ENCODE results near the gene MRGPRF. TPM values are rescaled to one million over a fixed set of nuclear protein-coding genes. Genes with fewer than 3 reads are reported as not detected.

MRGPRF gene
- total RNA-seq, 1 experiment from 2014 or later = not detected

DNA sequence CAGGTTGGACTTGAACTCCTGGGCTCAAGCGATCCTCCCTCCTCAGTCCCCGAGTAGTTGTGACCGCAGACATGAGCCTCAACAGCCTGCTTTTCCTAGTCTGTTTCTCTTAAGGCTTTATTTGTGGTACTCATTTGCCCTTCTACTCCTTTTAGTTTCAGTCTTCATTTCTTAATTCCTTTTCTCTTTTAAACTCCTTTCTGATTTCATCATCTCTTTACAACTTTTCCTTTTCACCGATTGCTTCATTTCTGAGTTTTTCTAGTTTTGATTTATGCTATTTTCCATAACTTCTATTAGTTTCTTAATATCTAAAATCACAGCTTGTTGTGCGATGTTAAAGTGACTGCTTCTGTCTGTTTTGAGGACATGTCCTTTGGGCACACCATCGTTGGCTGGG, 17.3 kb upstream of the MRGPRF start:
- no peak for DNase-seq (ENCODE audit: extremely low read depth, low read depth)

DNA sequence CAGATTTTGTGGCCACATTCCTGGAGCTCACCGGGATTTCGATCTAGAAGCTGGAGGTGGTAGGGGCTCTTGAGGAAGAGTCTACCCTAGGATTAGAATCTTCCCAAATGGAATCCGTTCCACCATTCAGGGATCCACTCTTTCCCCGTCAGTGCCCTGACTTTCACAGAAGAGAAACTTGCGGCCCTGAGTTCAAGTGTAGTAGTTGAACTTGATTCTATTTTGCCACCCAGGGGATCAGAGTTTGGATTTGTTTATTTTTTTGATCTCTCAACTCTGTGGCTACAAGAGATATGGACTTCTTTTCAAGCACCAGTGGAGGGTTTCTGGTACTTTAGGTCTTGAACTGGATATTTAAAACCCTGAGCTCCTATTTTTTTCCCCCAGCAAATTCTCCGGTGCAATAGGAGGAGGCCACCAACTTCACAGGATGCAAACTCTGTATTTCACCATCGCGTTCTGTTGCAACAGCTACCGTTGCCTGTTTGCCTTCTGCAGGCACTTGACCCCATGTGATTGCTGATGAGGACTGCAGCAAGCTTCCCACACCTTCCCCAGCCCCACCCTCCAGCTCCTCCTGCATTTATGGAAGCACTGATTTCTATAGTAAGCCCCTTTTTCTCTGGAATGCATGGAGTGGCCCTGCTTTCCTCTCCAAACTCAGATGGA, 14.8 kb upstream of the MRGPRF start:
- DNase-seq (ENCODE audit: extremely low read depth, low read depth) = no peak

DNA sequence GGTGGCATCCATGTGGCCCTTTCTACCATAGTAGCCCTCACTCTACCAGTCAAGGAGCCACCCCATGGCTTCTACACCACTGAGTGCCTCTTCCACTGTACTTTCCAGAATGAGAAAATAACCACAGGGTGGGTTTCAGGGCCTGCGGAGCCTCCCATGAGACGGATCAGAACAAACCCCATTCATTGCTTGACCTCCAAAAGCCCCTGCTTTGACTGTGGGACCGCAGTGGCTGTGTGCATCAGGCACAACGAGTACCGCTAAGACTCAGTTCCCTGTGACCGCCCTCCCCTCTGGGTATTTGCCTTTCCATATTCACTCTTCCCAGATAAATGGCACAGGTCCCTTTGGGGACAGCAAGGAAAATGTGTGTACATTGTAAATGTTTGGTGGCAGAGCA, 11.5 kb upstream of the MRGPRF start:
- DNase-seq (ENCODE audit: extremely low read depth, low read depth) = no peak

DNA sequence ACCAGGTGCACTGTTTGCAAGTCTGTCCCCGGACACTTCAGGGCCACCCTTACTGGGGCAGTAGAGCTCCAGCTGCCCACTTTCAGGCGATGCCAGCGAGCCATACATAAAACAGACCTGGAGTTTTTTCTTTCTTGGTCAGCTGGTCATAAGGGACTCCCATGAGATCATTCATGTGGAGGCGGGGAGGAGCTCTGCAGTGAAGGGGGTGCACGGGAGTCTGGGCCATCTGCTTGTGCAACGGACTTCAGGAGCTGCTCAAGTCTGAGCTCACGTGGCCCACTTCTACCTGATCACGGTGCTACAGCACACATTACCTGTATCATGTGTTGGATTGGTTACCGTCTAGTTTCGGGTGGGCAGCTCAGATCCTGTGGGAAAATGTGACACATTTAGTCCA, 9.2 kb upstream of the MRGPRF start:
- no peak for DNase-seq (ENCODE audit: extremely low read depth, low read depth)

DNA sequence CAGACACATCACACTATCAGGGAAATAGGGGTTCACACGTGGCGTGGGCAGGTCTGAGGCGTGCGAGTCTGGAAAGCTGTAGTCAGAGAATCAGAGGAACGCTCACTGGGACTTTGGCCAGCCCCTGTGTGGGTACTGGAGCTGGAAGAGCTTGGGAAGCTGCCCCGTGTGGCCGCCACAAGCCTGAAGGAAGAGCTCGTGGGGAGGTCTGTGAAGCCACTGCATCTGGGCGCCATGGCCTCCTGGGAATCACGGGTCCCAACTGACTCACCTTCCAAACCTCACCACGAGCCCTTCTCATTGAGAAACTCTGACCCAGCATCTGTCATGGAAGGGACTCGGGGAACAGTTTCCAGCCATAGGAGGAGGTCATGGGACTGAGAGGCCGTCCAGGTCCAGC, 5.9 kb upstream of the MRGPRF start:
- DNase-seq (ENCODE audit: extremely low read depth, low read depth) = no peak

DNA sequence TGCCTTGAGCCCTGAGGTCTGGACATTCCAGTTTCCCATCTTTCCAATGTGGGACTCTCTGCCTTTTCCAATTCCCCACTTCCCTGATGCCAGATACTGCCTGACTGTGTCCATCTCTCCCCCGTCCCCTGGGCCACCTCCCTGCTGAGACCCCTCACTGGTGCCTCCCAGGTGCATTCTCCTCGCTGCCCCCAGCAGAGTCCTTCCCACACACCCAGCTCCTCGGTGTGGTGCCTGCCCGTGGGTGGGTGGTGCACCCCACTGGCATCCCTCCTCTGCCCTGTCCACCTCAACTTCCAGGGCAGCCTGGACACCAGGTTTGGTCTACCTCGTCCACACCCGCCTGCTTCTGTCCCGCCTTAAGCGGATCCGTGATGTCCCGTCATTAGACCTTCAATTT, 4.9 kb upstream of the MRGPRF start:
- no peak for DNase-seq (ENCODE audit: extremely low read depth, low read depth)

DNA sequence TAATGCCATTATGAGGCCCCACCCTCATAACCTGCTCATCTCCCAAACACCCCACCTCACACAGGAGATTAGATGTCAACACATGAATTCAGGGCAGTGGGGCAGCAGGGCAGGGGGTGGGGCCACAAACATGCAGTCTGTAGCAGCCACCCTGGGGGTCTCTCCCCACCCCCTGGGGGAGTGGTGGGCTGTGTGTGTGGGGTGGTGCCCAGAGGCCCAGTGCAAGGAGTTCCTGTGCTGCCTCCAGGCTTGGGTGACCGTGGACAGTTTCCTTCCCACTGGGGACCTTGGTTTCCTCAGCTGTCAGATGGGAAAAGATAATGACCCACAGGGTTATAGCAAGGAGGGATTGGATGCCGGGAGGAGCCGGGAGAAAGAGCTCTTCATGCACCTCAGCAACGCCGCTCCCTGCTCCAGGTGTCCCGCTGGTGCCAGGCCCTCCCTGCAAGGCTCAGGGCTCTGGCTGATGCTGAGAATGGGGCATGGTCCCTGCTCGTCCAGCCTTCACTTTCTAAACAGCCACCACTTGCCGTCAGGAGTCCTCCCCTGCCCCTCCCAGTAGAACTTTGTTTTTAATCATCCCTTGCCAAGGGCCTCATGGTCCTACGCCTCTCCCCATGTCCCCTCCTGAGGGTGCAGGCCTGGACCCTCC, 2.0 kb upstream of the MRGPRF start:
- no peak for DNase-seq (ENCODE audit: extremely low read depth, low read depth)

DNA sequence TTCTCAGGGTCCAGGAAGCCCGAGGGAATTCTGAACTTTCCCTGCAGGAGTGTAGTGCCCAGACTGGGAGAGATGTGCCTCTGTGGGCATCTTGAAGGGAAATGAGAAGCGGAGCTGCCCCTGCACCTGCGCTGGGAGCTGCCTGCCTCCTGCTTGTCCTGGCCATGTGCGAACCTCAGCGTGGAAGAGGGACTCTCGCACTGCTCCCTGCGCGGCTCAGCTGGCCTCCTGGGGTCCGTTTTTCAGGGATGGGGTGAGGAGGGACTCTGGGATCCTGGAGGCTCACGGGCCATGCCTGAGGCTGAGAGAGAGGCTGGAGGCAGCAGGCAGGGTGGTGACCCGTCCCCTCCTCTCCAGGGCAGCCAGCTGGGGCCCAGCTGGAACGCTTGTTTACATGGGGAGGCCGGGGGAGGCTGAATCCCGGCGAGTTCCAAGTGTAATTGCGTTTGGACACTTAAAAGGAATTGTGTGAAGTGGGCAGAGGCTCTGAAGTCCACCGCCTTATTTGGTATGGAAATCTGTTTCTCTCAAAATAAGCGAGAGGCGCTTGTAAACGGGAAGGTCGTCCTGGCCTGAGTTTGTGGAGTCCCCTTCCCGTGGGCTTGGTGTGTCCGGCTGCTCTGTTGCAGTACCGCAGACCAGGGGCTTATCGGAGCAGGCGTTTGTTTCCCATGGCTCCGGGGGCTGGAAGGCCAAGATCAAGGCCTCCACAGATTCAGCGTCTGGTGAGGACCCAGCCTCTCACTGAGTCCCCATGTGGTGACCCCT, 1.2 kb upstream of the MRGPRF start:
- DNase-seq (ENCODE audit: extremely low read depth, low read depth) = no peak

DNA sequence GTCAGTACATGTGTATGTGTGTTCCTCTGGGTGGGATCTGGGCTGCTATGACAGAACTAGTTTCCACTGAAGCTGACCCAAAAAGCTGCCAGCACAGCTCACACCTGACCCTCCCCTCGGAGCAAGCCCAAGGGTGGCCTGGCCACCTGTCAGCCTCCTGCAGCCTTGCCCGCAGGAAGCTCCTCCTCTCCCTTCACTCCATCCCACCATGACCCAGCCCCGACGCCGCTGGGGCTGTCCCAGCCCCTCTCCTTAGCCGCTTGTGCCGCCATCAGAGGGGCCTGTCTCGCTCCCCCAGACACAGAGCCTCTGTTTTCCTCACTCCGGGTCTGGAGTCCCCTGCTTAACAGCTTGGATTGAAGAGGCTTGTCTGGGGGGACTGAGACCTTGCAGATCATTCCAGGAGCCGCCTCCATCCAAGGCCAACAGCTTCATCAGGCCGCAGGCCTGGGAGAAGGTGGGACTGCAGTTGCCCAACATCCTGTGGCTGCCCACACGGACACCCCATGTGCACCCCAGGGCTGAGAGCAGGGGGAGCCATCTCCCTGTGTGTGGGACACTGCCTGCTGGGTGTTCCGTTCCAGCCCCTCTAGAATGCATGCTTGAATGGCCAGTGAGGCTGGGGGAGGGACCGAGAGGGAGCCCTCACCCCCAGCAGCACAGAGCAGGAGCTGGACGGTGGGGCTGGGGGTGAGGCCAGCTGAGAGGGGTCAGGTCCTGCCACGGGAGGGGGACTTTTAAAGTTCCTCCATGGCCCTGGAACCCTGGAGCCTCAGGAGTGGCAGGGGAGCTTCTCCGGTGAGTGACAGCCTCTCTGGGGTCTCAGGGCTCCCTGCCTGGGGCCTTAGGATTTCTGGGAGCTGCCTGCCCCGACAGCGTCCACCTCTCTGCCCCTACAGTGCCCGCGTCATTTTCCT, 696 bp downstream of the MRGPRF start:
- no peak for DNase-seq (ENCODE audit: extremely low read depth, low read depth)

DNA sequence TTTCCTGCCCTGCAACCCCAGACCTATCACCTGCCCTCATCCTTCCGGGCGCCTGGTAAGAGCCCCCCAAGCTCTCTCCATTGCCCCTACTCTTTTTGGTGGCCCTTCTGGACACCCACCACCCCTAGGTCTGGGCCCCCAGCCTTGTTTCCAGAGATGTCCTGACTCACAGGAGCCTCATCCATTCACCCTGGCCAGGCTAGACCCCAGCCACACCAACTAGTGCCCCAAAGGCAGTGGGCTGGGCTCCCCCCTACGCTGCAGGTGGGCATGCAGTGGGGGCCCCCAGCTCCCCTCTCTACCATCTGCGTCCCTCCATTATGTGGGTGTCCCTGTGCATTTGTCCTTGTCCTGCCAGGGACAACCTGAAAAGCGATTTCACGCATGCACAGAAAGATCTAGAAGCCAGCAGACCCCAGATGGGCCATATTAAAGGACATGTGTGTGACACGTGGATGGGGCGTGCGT, 1.4 kb downstream of the MRGPRF start:
- no peak for DNase-seq (ENCODE audit: extremely low read depth, low read depth)

DNA sequence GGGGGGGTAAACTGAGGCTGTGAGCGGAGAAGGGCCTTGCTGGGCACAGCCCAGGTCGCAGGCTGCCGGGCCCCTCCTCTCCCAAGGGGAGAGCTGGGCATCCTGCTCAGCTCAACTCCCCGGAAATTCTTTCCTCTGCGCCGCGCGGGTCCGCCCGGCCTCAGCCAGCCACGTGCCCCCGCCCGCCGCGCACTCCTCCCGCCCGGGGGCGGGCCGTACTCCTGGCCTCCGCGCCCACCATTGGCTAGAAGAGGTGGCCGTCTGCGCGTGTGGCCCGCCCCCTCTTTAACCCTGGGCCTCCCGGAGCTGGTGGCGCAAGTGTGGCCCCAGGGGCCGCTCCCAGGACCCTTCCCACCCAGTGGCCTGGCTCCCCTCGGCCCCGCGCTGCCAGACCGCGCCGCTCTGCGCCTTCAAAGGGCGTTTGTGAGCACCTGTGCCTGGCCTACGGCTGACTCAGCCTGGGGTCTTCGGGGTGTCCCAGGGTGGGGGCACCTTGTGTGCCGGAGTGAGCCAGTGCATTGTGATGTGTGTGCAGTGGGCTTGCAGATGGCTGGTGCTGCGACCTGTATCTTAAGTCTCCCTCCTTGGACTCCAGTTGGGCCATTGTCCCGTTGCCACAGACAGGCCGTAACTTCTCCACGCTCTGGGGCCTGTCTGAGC, 2.0 kb downstream of the MRGPRF start:
- DNase-seq (ENCODE audit: extremely low read depth, low read depth) = peak; percentile 19

DNA sequence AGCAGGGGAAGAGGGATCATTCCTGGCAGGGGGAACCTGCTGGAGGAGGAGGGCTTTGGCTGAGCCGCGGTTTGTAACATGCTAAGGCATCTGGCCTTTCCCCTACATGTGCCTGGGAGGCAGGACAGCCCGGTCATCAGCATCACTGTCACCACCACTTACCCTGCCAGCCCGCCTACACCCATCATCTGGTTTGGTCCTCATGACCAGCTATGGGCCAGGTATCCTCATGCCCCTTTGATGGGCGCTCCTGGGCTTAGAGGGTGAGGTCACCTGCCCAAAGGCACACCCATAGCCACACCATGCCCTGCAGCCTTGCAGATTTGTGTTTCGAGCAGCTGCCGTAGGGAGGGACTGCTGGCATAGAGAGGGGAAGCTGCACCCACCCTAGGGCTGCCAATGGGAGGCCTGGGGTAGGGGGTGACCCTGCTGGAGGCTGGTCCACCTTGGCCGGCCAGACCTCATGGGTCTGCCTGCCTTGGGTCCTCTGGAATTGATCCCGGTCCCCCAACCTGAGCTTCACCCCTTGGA, 2.6 kb downstream of the MRGPRF start:
- DNase-seq (ENCODE audit: extremely low read depth, low read depth) = no peak

DNA sequence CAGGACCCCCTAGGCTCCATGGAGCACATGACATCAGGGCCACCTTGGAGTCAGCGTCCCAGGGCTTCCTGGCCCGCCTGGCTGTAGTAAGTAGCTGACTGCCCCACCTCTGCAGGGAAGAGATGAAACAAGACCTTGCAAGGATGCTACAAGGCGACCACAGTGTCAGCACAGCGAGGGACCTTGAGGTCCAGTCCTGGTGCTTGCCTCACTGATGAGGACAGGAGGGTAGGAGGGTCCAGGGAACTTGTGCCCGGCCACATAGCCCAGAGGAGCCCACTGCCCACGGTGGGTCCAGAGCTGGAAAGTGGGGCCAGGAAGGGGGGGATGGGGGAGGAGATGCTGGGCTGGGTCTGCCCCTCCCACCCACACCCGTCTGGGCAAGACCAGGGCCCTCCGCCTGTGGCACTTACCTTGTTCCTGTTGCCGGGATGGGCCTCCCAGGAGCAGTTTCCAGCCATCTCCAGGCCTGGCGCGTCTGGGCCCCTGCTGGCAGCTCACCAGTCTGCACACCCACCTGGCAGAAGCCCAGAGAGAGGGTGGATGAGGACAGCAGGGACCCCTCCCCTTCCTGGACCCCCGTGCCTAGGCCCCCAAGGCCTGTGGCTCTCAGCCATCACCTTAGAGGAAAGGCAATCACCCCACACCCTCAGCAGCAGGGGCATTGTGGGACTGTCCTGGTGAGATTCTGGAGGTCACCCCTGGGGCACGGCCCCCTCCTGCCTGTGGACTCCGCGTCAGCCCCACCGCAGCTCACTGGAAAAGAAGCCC, 3.4 kb downstream of the MRGPRF start:
- DNase-seq (ENCODE audit: extremely low read depth, low read depth) = no peak

DNA sequence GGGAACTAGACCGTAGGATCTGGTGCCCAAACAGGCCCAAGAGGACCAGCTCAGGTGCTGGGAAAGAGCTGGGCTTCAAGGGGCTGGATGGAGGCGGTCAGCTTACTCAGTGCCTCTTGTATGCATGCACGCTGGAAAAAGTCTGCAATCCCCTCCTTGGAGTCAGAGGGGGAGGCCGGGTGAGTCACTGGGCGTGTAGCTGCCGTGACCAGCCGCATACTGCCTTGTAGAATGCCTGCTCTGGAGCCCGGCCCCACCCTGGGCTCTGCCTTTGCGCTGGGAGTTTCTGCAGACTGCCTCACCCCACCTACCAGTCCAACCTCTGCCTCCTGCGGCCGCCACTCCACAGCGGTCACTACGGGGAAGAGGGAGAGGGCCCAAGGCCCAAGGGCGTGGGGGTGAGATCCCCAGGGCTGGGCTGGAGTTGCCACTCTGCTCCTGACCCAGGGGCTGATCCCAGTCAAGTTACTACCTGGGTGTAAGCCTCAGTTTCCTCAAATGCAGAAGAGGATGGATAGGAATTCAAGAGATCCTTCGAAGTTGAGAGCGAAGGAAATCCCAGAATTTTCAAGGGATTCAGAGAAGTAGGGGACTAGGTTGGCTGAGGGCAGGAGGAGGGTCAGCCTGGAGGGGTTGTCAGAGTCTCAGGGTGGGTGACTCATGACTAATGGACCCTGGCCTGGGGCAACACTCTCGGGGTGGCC, 4.2 kb downstream of the MRGPRF start:
- peak; percentile 33 for DNase-seq (ENCODE audit: extremely low read depth, low read depth)

DNA sequence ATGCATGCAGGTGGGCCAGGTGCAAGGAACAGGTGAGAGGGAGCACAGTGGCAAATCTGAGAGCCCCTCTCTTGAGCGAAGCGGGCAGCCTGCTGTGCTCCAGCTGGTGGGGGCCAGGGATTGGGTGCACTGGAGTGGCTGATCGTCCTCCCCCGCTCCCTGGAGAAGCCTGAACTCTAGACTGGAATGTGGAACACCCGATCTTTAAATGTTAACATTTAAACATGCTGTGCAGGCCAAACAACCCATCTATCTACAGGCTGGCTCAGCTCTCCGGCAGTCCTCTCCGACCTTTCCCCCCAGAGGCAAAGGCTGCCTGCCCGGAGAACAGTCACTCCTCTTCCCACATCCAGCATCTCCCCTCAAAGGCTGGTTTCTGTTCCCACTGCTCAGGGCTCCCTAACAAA, 5.1 kb downstream of the MRGPRF start:
- no peak for DNase-seq (ENCODE audit: extremely low read depth, low read depth)

DNA sequence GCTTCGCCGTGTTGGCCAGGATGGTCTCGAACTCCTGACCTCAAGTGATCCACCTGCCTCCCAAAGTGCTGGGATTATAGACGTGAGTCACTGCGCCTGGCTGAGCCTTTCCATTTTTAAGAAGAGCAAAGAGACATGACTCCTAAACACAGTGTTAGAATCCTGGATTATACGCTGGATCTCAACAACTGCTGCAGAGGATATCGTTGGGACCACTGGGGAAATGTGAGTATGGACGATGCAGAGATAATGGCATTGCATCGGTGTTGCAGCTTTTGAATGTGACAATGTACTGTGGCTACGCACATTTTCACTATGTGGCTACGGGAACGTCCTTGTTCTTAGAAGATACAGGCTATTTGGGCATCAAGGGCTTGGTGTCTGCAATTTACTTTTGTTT, 6.2 kb downstream of the MRGPRF start:
- DNase-seq (ENCODE audit: extremely low read depth, low read depth) = no peak

DNA sequence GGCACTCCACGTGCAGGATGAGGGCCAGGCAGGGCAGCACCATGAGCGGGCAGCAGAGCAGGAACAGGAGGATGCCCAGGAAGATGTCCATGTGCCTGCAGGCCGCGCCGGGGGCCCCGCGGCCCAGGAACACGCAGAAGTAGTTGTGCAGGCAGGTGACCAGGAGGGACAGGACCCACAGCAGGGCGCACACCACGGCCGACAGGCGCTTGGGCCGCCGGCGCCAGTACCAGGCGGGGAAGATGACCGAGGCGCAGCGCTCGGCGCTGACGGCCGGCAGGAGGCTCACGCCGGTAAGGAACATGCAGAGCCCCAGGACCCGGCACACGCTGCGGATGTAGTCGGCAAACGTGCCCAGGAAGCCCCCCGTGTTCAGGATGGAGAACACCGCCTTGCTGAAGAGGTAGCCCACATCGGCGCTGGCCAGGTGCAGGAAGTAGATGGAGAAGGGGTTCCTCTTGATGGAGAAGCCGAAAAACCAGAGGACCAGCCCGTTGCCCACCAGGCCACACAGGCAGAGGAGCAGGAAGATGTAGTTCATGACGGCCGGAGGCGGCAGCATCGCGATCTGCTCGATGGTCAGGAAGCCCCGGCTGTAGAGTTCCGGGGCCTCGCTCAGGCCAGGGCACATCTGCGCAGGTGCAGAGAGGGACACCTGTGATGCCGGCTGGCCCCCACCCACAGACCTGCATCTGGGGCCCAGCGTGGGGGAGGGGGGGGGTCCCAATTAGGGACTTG, 7.2 kb downstream of the MRGPRF start:
- no peak for DNase-seq (ENCODE audit: extremely low read depth, low read depth)

DNA sequence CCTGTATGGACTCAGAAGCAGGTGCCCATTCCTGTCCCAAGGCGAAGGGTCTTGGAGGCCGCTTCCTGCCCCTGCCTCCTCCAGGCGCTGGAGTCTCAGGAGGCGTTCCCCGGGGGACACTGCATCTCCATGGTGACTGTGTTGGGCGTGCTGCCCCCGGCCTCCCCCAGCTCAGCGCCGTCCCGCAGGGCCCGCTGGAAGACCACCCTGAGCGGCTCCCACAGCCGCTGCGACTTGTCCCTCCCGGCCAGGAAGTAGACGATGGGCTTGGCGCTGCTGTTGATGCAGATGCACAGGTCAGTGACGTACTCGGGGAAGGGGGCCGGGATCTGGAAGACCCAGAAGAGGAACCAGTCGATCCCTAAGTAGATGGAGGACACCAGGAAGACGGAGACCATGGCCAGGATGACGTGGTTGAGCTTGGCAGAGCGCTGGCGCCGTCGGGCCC, 7.8 kb downstream of the MRGPRF start:
- no peak for DNase-seq (ENCODE audit: extremely low read depth, low read depth)

All from NCI-H460 (cell line).